Mucosa of descending colon (tissue), 3 donors: ENCODE data around the gene SLC12A5. TPM values are rescaled to one million over a fixed set of nuclear protein-coding genes. Genes with fewer than 3 reads are reported as not detected.

ENCODE experiments used
- ATAC-seq: fragments of 200-7000 bp; cut with Tn5 transposase; one replicate; pipeline ENCODE4 v1.9.1; 2020; ENCODE audit warnings: mild to moderate bottlenecking, moderate library complexity
- DNase-seq, 3 donors: peaks; one replicate each; pipeline ENCODE4 v3.0.0-alpha.2; 2020
- H3K36me3 ChIP-seq: fragments of 200-600 bp; one replicate; pipeline ENCODE4 v1.8.0; 2021; ENCODE audit warnings: low read depth, mild to moderate bottlenecking
- H3K4me1 ChIP-seq: fragments of 200-600 bp; one replicate; pipeline ENCODE4 v1.8.0; 2021; ENCODE audit warnings: low read depth, mild to moderate bottlenecking
- H3K4me3 ChIP-seq: fragments of 200-600 bp; one replicate; pipeline ENCODE4 v1.8.0; 2021; ENCODE audit warnings: mild to moderate bottlenecking
- H3K9me3 ChIP-seq: fragments of 200-600 bp; one replicate; pipeline ENCODE4 v1.8.0; 2021; ENCODE audit warnings: mild to moderate bottlenecking
- intact Hi-C, 2 donors: fragments of 100-400 bp; cut with DNase I in 1 of 2; cut with micrococcal nuclease in 1 of 2; formaldehyde crosslinking; loops; one replicate each; pipeline versions ENCODE4 v1.11.0 to v1.11.1; 2022; cut with DNase I, micrococcal nuclease
- total RNA-seq, 3 donors: library from RNA; stranded (reverse); fragmentation: NEBNext Ultra II Directional in 2 of 3; extraction: Animal tissue kit (Norgen Biotek cat#: 25700) in 2 of 3; gene quantifications; one replicate each; pipeline versions ENCODE4 v1.2.1 to v1.2.4, GENCODE V29; 2021 to 2023
- TF ChIP-seq, protein P1 (sequence below): fragments of 200-600 bp; IDR thresholded peaks from one replicate; pipeline ENCODE4 v1.8.0; 2022; ENCODE audit warnings: antibody characterized with exemption, mild to moderate bottlenecking
- donor health status: DM: no; HTN: no; CAD: no; lungs with moderate emphysema.
- donor health status: DM: no; HTN: no; CAD: no.
- donor health status: DM: no; HTN: yes; CAD: no.

Gene SLC12A5
- total RNA-seq, 3 donors from 2014 or later, result 2.5 TPM; not detected in 2

- Histone ChIP-seq H3K9me3 (no peaks in the 10 kb centered on the region), H3K4me1 (peaks cover 6% of the 10 kb centered on the region), H3K36me3 (peaks cover 42% of the 10 kb centered on the region), H3K4me3 (no peak overlapping the region)
- TF ChIP-seq, protein P1, sequence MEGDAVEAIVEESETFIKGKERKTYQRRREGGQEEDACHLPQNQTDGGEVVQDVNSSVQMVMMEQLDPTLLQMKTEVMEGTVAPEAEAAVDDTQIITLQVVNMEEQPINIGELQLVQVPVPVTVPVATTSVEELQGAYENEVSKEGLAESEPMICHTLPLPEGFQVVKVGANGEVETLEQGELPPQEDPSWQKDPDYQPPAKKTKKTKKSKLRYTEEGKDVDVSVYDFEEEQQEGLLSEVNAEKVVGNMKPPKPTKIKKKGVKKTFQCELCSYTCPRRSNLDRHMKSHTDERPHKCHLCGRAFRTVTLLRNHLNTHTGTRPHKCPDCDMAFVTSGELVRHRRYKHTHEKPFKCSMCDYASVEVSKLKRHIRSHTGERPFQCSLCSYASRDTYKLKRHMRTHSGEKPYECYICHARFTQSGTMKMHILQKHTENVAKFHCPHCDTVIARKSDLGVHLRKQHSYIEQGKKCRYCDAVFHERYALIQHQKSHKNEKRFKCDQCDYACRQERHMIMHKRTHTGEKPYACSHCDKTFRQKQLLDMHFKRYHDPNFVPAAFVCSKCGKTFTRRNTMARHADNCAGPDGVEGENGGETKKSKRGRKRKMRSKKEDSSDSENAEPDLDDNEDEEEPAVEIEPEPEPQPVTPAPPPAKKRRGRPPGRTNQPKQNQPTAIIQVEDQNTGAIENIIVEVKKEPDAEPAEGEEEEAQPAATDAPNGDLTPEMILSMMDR, result no peak
- no peak for DNase-seq
- ATAC-seq, result no peak
- intact Hi-C loops, result no loop called here
Measured at GRCh38 chr20:46062151-46062550, 33.1 kb downstream of the SLC12A5 start.

DNA sequence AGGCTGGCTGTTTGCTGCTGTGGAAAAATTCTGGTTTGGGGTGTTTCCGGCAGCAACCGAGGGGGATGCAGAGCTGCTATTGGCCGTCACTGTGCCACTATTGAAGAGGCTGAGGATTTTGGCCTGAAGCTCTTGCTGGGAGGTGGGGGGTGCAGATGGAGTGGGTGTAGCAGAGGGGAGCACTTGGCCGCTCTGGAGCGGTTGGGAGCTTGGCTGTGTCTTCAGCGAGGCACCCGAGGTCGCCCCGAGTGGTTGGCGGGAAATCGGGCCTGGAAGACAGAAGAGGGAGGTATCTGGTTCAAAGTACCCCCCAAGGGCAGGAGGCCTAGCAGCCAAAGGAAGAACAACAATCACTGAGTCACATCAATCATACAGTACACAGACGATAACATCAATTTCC lies 33.6 kb downstream of the SLC12A5 start:
- ATAC-seq (no peak), DNase-seq (no peak)
- no peaks in the 10 kb centered on the region for H3K9me3 ChIP-seq
- TF ChIP-seq, protein P1, result no peak
- intact Hi-C loops, result no loop called here
- H3K4me1 ChIP-seq, result peaks cover 6% of the 10 kb centered on the region
- H3K4me3 ChIP-seq, result no peak overlapping the region
- H3K36me3 ChIP-seq, result peaks cover 42% of the 10 kb centered on the region

GRCh38 chr20:46063151-46063550 lies 34.1 kb downstream of the SLC12A5 start:
- intact Hi-C loops, result no loop called here
- no peak overlapping the region for H3K4me3 ChIP-seq
- peaks cover 42% of the 10 kb centered on the region for H3K36me3 ChIP-seq
- no peaks in the 10 kb centered on the region for H3K9me3 ChIP-seq
- ATAC-seq, result no peak
- H3K4me1 ChIP-seq, result peaks cover 3% of the 10 kb centered on the region
- TF ChIP-seq, protein P1, result no peak
- DNase-seq, result no peak

DNA sequence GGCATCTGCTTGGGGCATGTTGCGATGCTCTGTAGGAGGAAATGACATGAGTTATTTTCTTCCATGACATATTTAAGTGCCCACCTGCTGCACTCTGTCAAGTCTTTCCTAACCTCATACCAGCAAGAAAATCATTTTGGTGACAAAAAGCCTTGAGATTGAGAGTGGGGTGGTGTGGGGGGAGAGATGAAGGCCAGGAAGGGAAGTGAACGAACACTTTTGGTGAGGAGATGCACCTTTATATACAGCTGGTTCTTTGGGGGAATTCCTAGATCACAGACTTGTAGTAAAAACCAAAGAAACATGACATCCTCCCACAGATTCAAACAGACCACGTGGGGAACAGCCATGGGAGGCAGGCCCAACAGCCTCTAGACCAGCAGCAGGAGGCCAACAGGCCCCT lies 34.6 kb downstream of the SLC12A5 start:
- no peaks in the 10 kb centered on the region for H3K4me1 ChIP-seq
- TF ChIP-seq, protein P1, result no peak
- intact Hi-C loops, result no loop called here
- DNase-seq (no peak), ATAC-seq (no peak)
- no peak overlapping the region for H3K4me3 ChIP-seq
- no peaks in the 10 kb centered on the region for H3K9me3 ChIP-seq
- peaks cover 42% of the 10 kb centered on the region for H3K36me3 ChIP-seq

DNA sequence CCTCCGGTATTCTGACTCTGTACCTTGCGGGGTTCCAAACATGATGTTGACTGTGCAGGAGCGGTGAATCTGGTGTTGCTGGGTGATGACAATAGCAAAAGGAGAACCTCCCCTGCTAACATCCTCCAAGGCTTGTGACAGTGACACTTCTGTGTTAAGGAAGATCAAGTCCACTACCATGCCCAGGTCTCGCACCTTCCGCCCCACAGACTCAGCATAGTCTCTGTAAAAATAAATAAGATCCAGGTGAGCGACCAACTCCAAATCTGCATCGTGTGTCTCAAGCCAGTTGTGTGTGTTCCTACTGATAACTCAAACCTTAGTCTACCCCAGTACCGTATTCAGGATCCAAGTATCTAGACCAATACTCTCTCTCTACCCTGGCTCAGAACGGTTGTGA lies 36.0 kb downstream of the SLC12A5 start:
- no peak for ATAC-seq
- TF ChIP-seq, protein P1, result no peak
- Histone ChIP-seq H3K4me3 (no peak overlapping the region), H3K4me1 (no peaks in the 10 kb centered on the region), H3K9me3 (no peaks in the 10 kb centered on the region), H3K36me3 (peaks cover 49% of the 10 kb centered on the region)
- intact Hi-C loops, result no loop called here
- no peak for DNase-seq

GRCh38 chr20:46065691-46066090 lies 36.7 kb downstream of the SLC12A5 start:
- ATAC-seq, result no peak
- peaks cover 49% of the 10 kb centered on the region for H3K36me3 ChIP-seq
- DNase-seq, result no peak
- no peak overlapping the region for H3K4me3 ChIP-seq
- intact Hi-C loops, result no loop called here
- no peaks in the 10 kb centered on the region for H3K4me1 ChIP-seq
- TF ChIP-seq, protein P1, result no peak
- no peaks in the 10 kb centered on the region for H3K9me3 ChIP-seq
